GM12878 (cell line): ENCODE data around the gene ARL15. TPM values are rescaled to one million over a fixed set of nuclear protein-coding genes. Genes with fewer than 3 reads are reported as not detected.

Experiments
- ATAC-seq: fragments of 200-7000 bp; cut with Tn5 transposase; 3 replicates; pipeline ENCODE4 v1.9.1; 2020; ENCODE audit warnings: mild to moderate bottlenecking, moderate library complexity
- BruUV-seq: library from RNA; stranded (reverse); fragments of 400-500 nt; replicated peaks from 2 replicates; lab custom pipeline; 2021; lab: Mats Ljungman, UMichigan
- CTCF ChIA-PET: fragments of 300-600 bp; sonication (Branson Sonifier 250); formaldehyde crosslinking; extraction: SDS; loops from one replicate; lab custom pipeline; 2021; ENCODE audit warnings: inconsistent platforms; lab: Yijun Ruan, JAX
- POLR2A ChIA-PET: fragments of 350-600 bp; formaldehyde crosslinking; extraction: SDS; loops from one replicate; lab custom pipeline; 2021; ENCODE audit warnings: inconsistent platforms; lab: Charles Lee
- RAD21 ChIA-PET: fragments of 300-600 bp; sonication (Branson Sonifier 250); formaldehyde crosslinking; loops from one replicate; lab custom pipeline; 2023; ENCODE audit warnings: antibody characterized with exemption; ENCODE audit not compliant: unreplicated experiment; lab: Charles Lee
- SMC1A ChIA-PET: fragments of 300-600 bp; sonication (Branson Sonifier 250); formaldehyde crosslinking; loops from one replicate; lab custom pipeline; 2023; ENCODE audit not compliant: unreplicated experiment, uncharacterized antibody; lab: Charles Lee
- DNase-seq: peaks from one replicate; pipeline ENCODE4 v3.0.0-alpha.2; 2011; ENCODE audit warnings: low read depth, low spot score
- FAIRE-seq: peaks from 3 replicates; lab custom pipeline; 2011; peaks lifted over from hg19 to GRCh38; lab: Jason Lieb, UNC
- H2AFZ ChIP-seq: 2 replicates; pipeline ENCODE4 v1.6.0; 2011; ENCODE audit warnings: low read depth, low read length, control low read depth; ENCODE audit not compliant: control insufficient read depth
- H3K27ac ChIP-seq: 2 replicates; pipeline ENCODE4 v1.5.1; 2011; ENCODE audit warnings: control low read depth; ENCODE audit not compliant: control insufficient read depth, insufficient read depth
- H3K27me3 ChIP-seq, 2 experiments: replicated peaks in 1 of 2; 2 replicates each; pipeline versions ENCODE4 v1.6.0 to v1.6.1; 2011; ENCODE audit warnings: low read length in 1 of 2; ENCODE audit not compliant: control insufficient read depth in 2 of 2, insufficient read depth in 2 of 2
- H3K36me3 ChIP-seq, 2 experiments: 2 replicates each; pipeline ENCODE4 v1.5.1; 2011; ENCODE audit warnings: low read length in 1 of 2; ENCODE audit not compliant: control insufficient read depth in 2 of 2, insufficient read depth in 2 of 2
- H3K4me1 ChIP-seq: 2 replicates; pipeline ENCODE4 v1.6.1; 2011; ENCODE audit warnings: mild to moderate bottlenecking, low read length, moderate library complexity, mixed read lengths; ENCODE audit not compliant: control insufficient read depth, insufficient read depth
- H3K4me2 ChIP-seq: 2 replicates; pipeline ENCODE4 v1.6.0; 2011; ENCODE audit warnings: control low read depth; ENCODE audit not compliant: control insufficient read depth, insufficient read depth
- H3K4me3 ChIP-seq: fragments of 200-600 bp; sonication (generic); 2 replicates; pipeline ENCODE4 v1.5.1; 2016
- H3K79me2 ChIP-seq: 2 replicates; pipeline ENCODE4 v1.6.0; 2011; ENCODE audit warnings: low read length; ENCODE audit not compliant: control insufficient read depth, insufficient read depth
- H3K9ac ChIP-seq: 2 replicates; pipeline ENCODE4 v1.8.0; 2011; ENCODE audit warnings: low read length, control low read depth, mixed read lengths; ENCODE audit not compliant: control insufficient read depth, insufficient read depth
- H3K9me3 ChIP-seq: replicated peaks from 3 replicates; pipeline ENCODE4 v1.5.1; 2011; ENCODE audit warnings: mild to moderate bottlenecking, low read length; ENCODE audit not compliant: control insufficient read depth, insufficient read depth
- H4K20me1 ChIP-seq: 2 replicates; pipeline ENCODE4 v1.6.0; 2011; ENCODE audit not compliant: control insufficient read depth, insufficient read depth
- CEBPB ChIP-seq, 2 experiments: fragments of 150-350 bp in 1 of 2; IDR thresholded peaks; 2 replicates each; pipeline ENCODE4 v1.6.1; 2012 to 2014; ENCODE audit warnings: low read depth in 2 of 2, low read length in 2 of 2, borderline replicate concordance in 1 of 2, inconsistent platforms in 1 of 2
- ETV6 ChIP-seq, 2 experiments: fragments of 450-650 bp in 1 of 2; IDR thresholded peaks in 1 of 2; conservative IDR thresholded peaks in 1 of 2; 2 replicates each; pipeline ENCODE4 v1.6.1; 2014; ENCODE audit warnings: antibody characterized with exemption in 1 of 2, borderline replicate concordance in 1 of 2, low read depth in 1 of 2, mild to moderate bottlenecking in 1 of 2, moderate library complexity in 1 of 2
- MTA3 ChIP-seq: IDR thresholded peaks from 2 replicates; pipeline ENCODE4 v1.6.1; 2012; ENCODE audit warnings: low read length, inconsistent platforms, borderline replicate concordance
- PAX8 ChIP-seq: fragments of 450-650 bp; IDR thresholded peaks from 2 replicates; pipeline ENCODE4 v1.6.1; 2017; ENCODE audit warnings: mild to moderate bottlenecking, moderate library complexity
- POLR2AphosphoS2 ChIP-seq: IDR thresholded peaks from 2 replicates; pipeline ENCODE4 v1.6.1; 2011; ENCODE audit warnings: low read depth, mild to moderate bottlenecking, low read length, improper control_type of control experiment, moderate library complexity
- POU2F2 ChIP-seq: IDR thresholded peaks from 3 replicates; pipeline ENCODE4 v1.6.1; 2011; ENCODE audit warnings: low read depth, mild to moderate bottlenecking, low read length, borderline replicate concordance
- SIN3A ChIP-seq: IDR thresholded peaks from 2 replicates; pipeline ENCODE4 v1.6.1; 2012; ENCODE audit warnings: low read depth, low read length, improper control_type of control experiment
- STAT1 ChIP-seq: fragments of 450-650 bp; conservative IDR thresholded peaks from 2 replicates; pipeline ENCODE4 v1.6.1; 2014; ENCODE audit warnings: antibody characterized with exemption, mild to moderate bottlenecking
- SUZ12 ChIP-seq: fragments of 200-600 bp; sonication (generic); IDR thresholded peaks from one replicate; pipeline ENCODE4 v1.6.1; 2018; ENCODE audit warnings: antibody characterized with exemption, mild to moderate bottlenecking; ENCODE audit not compliant: unreplicated experiment
- TBL1XR1 ChIP-seq: IDR thresholded peaks from 2 replicates; pipeline ENCODE4 v1.6.1; 2012; ENCODE audit warnings: low read depth, low read length, improper control_type of control experiment
- TCF12 ChIP-seq: IDR thresholded peaks from 2 replicates; pipeline ENCODE4 v1.6.1; 2011; ENCODE audit warnings: low read depth, mild to moderate bottlenecking, low read length
- ZNF24 ChIP-seq: fragments of 450-650 bp; IDR thresholded peaks from 2 replicates; pipeline ENCODE4 v1.6.1; 2017; ENCODE audit warnings: antibody characterized with exemption, mild to moderate bottlenecking
- ZZZ3 ChIP-seq: IDR thresholded peaks from 2 replicates; pipeline ENCODE4 v1.6.1; 2011; ENCODE audit warnings: low read depth; ENCODE audit not compliant: control insufficient read depth, insufficient read length
- WGBS: methylation state at CpG from one replicate; pipeline ENCODE4 v1.1.6; 2016; ENCODE audit warnings: low lambda C conversion rate; ENCODE audit not compliant: insufficient replicate concordance, insufficient coverage; ENCODE audit errors: missing lambda C conversion rate; 5-methylcytosine and 5-hydroxymethylcytosine counted together
- in situ Hi-C: fragments of 300-500 bp; cut with MboI; formaldehyde crosslinking; loops from 9 replicates; pipeline ENCODE4 v1.14.3; 2018; ENCODE audit warnings: mixed read lengths
- intact Hi-C: fragments of 100-400 bp; cut with micrococcal nuclease; formaldehyde crosslinking; loops from one replicate; pipeline ENCODE4 v1.14.2; 2022; ENCODE audit not compliant: unreplicated experiment
- polyA plus RNA-seq, 11 experiments: library from polyadenylated mRNA; depleted of rRNA in 4 of 11; unstranded in 6 of 11; stranded (reverse) in 5 of 11; fragments of >200 nt; fragmentation: Nextera tagmentation in 4 of 11; fragmentation: Illumina TruSeq in 1 of 11; extraction: Ambion mirVana in 4 of 11; extraction: Trizol in 1 of 11; gene quantifications; 1 replicate in 1 of 11; 2 replicates in 10 of 11; pipeline versions ENCODE4 v1.2.1 to v1.2.3, GENCODE V29; 2011 to 2016; ENCODE audit warnings: inconsistent platforms in 2 of 11, missing spikeins in 2 of 11, low read depth in 1 of 11
- total RNA-seq, 4 experiments: library from RNA; depleted of rRNA in 3 of 4; stranded (reverse); fragments of >200 nt in 3 of 4; fragmentation: Illumina TruSeq in 1 of 4; extraction: Trizol in 1 of 4; gene quantifications; 2 replicates each; pipeline versions ENCODE4 v1.2.1 to v1.2.3, GENCODE V29; 2013 to 2021
- TF ChIP-seq, protein P1 (sequence below): fragments of 450-650 bp; IDR thresholded peaks from 2 replicates; pipeline ENCODE4 v1.6.1; 2017; ENCODE audit warnings: borderline replicate concordance
- TF ChIP-seq, protein P2 (sequence below), 3 experiments: IDR thresholded peaks in 2 of 3; conservative IDR thresholded peaks in 1 of 3; 2 replicates each; pipeline ENCODE4 v1.5.1; 2011; ENCODE audit warnings: low read depth in 3 of 3, low read length in 3 of 3, mild to moderate bottlenecking in 3 of 3, control low read depth in 2 of 3, moderate library complexity in 2 of 3, inconsistent platforms in 1 of 3, mixed read lengths in 1 of 3; ENCODE audit not compliant: control insufficient read depth in 2 of 3, insufficient read depth in 1 of 3; ENCODE audit errors: extremely low read depth in 1 of 3
- TF ChIP-seq, protein P3 (sequence below): fragments of 150-350 bp; IDR thresholded peaks from 2 replicates; pipeline ENCODE4 v1.6.1; 2016; ENCODE audit warnings: low read depth, low read length

ARL15 gene
- total and polyA plus RNA-seq, 10 of the 15 experiments (the other 5 are each of a cell fraction or from before 2014, with no cell fraction given): 3.6 to 11.0 (median 7.7) TPM

DNA sequence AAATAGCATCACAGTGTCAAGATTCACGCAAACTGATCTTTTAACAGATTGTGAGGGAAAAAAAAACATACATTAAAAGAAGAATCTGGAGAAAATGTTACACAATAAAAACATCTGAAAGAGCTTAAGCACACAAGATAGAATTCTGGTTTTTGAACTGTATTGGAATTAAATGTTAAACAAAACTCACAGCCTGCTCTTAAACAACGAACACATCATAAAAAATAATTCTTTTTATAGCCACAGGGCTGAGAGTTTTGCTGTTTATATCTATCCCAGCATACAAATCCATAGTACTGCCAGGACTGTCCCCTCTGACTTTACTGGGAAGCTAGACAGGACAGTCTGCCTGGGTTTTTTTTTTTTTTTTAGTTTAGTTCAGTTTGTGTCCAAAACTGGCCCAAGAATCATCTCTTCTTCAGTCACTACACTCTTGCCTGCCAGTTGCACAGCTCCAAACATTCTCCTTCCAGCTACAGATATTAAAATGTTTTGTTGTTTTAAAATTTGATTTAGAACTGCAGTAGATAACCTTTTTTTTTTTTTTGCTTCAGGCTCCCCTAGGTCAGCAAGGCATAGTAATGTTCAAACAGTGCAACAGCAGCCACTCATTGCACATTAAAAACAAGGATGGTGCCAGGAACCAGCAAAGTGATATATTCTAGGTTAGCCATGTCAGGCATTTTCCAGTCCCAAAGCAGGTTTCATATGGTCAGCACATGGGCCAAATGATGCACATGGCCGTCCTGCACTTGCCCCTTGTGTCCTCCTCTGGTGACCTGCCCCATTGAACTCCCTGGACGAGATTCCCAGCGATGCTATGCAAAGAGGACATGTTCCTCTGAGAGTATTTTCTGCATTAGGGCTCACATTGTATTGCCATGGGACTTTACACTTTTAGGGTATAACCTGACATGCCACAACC, 173.6 kb downstream of the ARL15 start:
- intact Hi-C loops: no loop called here
- CTCF ChIA-PET: interaction anchor here (0.6 to 0.9 kb wide), 2 partner anchors 15 to 862 kb away, joined by 3 read pairs; no protein-coding TSS in a partner anchor
- no TSS peak for BruUV-seq
- H3K4me2 ChIP-seq: no peak overlapping the region
- ATAC-seq: no peak
- DNase-seq: no peak
- no peaks in the 10 kb centered on the region for H3K4me1 ChIP-seq
- H4K20me1 ChIP-seq: no peaks in the 10 kb centered on the region
- FAIRE-seq: no peak
- SMC1A ChIA-PET: interaction anchor here (0.6 to 1.2 kb wide), 3 partner anchors 13 to 213 kb away, joined by 3 to 4 read pairs (median 3); no protein-coding TSS in a partner anchor
- no peaks in the 10 kb centered on the region for H3K79me2 ChIP-seq
- no peaks in the 10 kb centered on the region for H3K9me3 ChIP-seq
- RAD21 ChIA-PET: no interaction called here
- POLR2A ChIA-PET: interaction anchor here (0.6 kb wide), 1 partner anchor 272 kb away, joined by 4 read pairs; no protein-coding TSS in a partner anchor
- in situ Hi-C loops: no loop called here
- H3K27ac ChIP-seq: no peak overlapping the region
- H2AFZ ChIP-seq: no peak overlapping the region
- H3K36me3 ChIP-seq: no peaks in the 10 kb centered on the region
- H3K4me3 ChIP-seq: no peak overlapping the region
- no peaks in the 10 kb centered on the region for H3K27me3 ChIP-seq
- no peak overlapping the region for H3K9ac ChIP-seq
- WGBS: 69% methylated on average over 5 of the region's 5 CpGs
- no peak for TF ChIP-seq ETV6 (conservative IDR thresholded peaks at IDR 0.05 in 1 of 2, IDR thresholded peaks at IDR 0.05 in 1 of 2; ENCODE audit: borderline replicate concordance in 1 of 2, low read depth in 1 of 2)
- TF ChIP-seq STAT1: no peak
- TF ChIP-seq, protein P1, sequence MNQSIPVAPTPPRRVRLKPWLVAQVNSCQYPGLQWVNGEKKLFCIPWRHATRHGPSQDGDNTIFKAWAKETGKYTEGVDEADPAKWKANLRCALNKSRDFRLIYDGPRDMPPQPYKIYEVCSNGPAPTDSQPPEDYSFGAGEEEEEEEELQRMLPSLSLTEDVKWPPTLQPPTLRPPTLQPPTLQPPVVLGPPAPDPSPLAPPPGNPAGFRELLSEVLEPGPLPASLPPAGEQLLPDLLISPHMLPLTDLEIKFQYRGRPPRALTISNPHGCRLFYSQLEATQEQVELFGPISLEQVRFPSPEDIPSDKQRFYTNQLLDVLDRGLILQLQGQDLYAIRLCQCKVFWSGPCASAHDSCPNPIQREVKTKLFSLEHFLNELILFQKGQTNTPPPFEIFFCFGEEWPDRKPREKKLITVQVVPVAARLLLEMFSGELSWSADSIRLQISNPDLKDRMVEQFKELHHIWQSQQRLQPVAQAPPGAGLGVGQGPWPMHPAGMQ: no peak
- TF ChIP-seq CEBPB (IDR thresholded peaks at IDR 0.05; ENCODE audit: borderline replicate concordance in 1 of 2, low read depth in 2 of 2, low read length in 2 of 2): no peak
- TF ChIP-seq ZNF24: no peak
- TF ChIP-seq SIN3A: no peak
- no peak for TF ChIP-seq POLR2AphosphoS2
- TF ChIP-seq ZZZ3: no peak
- TF ChIP-seq, protein P2, sequence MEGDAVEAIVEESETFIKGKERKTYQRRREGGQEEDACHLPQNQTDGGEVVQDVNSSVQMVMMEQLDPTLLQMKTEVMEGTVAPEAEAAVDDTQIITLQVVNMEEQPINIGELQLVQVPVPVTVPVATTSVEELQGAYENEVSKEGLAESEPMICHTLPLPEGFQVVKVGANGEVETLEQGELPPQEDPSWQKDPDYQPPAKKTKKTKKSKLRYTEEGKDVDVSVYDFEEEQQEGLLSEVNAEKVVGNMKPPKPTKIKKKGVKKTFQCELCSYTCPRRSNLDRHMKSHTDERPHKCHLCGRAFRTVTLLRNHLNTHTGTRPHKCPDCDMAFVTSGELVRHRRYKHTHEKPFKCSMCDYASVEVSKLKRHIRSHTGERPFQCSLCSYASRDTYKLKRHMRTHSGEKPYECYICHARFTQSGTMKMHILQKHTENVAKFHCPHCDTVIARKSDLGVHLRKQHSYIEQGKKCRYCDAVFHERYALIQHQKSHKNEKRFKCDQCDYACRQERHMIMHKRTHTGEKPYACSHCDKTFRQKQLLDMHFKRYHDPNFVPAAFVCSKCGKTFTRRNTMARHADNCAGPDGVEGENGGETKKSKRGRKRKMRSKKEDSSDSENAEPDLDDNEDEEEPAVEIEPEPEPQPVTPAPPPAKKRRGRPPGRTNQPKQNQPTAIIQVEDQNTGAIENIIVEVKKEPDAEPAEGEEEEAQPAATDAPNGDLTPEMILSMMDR (IDR thresholded peaks at IDR 0.05 in 2 of 3, conservative IDR thresholded peaks at IDR 0.05 in 1 of 3; ENCODE audit: control insufficient read depth in 2 of 3, extremely low read depth in 1 of 3, insufficient read depth in 1 of 3, low read depth in 3 of 3, low read length in 3 of 3): no peak
- no peak for TF ChIP-seq PAX8
- TF ChIP-seq TCF12: no peak
- no peak for TF ChIP-seq TBL1XR1
- TF ChIP-seq SUZ12: no peak
- TF ChIP-seq POU2F2: no peak
- TF ChIP-seq, protein P3, sequence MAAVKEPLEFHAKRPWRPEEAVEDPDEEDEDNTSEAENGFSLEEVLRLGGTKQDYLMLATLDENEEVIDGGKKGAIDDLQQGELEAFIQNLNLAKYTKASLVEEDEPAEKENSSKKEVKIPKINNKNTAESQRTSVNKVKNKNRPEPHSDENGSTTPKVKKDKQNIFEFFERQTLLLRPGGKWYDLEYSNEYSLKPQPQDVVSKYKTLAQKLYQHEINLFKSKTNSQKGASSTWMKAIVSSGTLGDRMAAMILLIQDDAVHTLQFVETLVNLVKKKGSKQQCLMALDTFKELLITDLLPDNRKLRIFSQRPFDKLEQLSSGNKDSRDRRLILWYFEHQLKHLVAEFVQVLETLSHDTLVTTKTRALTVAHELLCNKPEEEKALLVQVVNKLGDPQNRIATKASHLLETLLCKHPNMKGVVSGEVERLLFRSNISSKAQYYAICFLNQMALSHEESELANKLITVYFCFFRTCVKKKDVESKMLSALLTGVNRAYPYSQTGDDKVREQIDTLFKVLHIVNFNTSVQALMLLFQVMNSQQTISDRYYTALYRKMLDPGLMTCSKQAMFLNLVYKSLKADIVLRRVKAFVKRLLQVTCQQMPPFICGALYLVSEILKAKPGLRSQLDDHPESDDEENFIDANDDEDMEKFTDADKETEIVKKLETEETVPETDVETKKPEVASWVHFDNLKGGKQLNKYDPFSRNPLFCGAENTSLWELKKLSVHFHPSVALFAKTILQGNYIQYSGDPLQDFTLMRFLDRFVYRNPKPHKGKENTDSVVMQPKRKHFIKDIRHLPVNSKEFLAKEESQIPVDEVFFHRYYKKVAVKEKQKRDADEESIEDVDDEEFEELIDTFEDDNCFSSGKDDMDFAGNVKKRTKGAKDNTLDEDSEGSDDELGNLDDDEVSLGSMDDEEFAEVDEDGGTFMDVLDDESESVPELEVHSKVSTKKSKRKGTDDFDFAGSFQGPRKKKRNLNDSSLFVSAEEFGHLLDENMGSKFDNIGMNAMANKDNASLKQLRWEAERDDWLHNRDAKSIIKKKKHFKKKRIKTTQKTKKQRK: no peak
- TF ChIP-seq MTA3: no peak
